Nephron (organoid): ENCODE results near the gene ZMYND8.

ENCODE experiments used
- H3K27ac Mint-ChIP-seq, 3 experiments: 2 replicates each; pipeline ENCODE4 v1.8.0; 2020; ENCODE audit warnings: mixed read lengths in 3 of 3, mild to moderate bottlenecking in 2 of 3, moderate library complexity in 1 of 3
- H3K27me3 Mint-ChIP-seq: 2 replicates; pipeline ENCODE4 v1.8.0; 2021; ENCODE audit warnings: low read depth, mild to moderate bottlenecking, moderate library complexity, mixed read lengths
- H3K36me3 Mint-ChIP-seq: 2 replicates; pipeline ENCODE4 v1.8.0; 2020; ENCODE audit warnings: low read depth, mixed read lengths
- H3K4me1 Mint-ChIP-seq: 2 replicates; pipeline ENCODE4 v1.8.0; 2020; ENCODE audit warnings: mixed read lengths
- H3K4me3 Mint-ChIP-seq, 3 experiments: 2 replicates each; pipeline ENCODE4 v1.8.0; 2020; ENCODE audit warnings: mild to moderate bottlenecking in 3 of 3, mixed read lengths in 3 of 3, moderate library complexity in 2 of 3
- H3K9me3 Mint-ChIP-seq: 2 replicates; pipeline ENCODE4 v1.8.0; 2020; ENCODE audit warnings: mixed read lengths
- TF ChIP-seq, protein P1 (sequence below), 3 experiments: fragments of 200-600 bp; sonication (generic); IDR thresholded peaks; one replicate each; pipeline ENCODE4 v1.5.0; 2021; ENCODE audit warnings: antibody characterized with exemption in 3 of 3; ENCODE audit not compliant: unreplicated experiment in 3 of 3

The ZMYND8 gene

DNA sequence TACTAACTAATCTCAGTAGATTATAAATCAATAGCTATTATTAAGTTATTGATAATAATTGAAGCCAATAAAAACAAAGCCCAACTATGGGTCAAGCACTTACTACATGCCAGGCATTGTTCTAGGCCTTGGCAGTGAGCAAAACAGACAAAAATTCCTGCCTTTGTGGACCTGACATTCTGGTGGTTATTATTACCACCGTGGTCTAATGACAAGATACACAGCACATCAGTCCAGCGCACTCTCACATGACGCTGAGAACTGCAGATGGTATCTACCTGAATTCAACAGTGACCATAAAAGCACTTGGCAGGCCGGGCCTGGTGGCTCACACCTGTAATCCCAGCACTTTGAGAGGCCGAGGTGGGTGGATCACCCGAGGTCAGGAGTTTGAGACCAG lies 121.4 kb downstream of the ZMYND8 start:
- TF ChIP-seq, protein P1, sequence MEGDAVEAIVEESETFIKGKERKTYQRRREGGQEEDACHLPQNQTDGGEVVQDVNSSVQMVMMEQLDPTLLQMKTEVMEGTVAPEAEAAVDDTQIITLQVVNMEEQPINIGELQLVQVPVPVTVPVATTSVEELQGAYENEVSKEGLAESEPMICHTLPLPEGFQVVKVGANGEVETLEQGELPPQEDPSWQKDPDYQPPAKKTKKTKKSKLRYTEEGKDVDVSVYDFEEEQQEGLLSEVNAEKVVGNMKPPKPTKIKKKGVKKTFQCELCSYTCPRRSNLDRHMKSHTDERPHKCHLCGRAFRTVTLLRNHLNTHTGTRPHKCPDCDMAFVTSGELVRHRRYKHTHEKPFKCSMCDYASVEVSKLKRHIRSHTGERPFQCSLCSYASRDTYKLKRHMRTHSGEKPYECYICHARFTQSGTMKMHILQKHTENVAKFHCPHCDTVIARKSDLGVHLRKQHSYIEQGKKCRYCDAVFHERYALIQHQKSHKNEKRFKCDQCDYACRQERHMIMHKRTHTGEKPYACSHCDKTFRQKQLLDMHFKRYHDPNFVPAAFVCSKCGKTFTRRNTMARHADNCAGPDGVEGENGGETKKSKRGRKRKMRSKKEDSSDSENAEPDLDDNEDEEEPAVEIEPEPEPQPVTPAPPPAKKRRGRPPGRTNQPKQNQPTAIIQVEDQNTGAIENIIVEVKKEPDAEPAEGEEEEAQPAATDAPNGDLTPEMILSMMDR (IDR thresholded peaks at IDR 0.05; ENCODE audit: unreplicated experiment in 3 of 3): no peak
- H3K27ac Mint-ChIP-seq: no peak overlapping the region
- H3K9me3 Mint-ChIP-seq: no peaks in the 10 kb centered on the region
- H3K36me3 Mint-ChIP-seq: peaks cover 74% of the 10 kb centered on the region
- H3K27me3 Mint-ChIP-seq: no peaks in the 10 kb centered on the region
- peaks cover 8% of the 10 kb centered on the region for H3K4me1 Mint-ChIP-seq
- no peak overlapping the region for H3K4me3 Mint-ChIP-seq

DNA sequence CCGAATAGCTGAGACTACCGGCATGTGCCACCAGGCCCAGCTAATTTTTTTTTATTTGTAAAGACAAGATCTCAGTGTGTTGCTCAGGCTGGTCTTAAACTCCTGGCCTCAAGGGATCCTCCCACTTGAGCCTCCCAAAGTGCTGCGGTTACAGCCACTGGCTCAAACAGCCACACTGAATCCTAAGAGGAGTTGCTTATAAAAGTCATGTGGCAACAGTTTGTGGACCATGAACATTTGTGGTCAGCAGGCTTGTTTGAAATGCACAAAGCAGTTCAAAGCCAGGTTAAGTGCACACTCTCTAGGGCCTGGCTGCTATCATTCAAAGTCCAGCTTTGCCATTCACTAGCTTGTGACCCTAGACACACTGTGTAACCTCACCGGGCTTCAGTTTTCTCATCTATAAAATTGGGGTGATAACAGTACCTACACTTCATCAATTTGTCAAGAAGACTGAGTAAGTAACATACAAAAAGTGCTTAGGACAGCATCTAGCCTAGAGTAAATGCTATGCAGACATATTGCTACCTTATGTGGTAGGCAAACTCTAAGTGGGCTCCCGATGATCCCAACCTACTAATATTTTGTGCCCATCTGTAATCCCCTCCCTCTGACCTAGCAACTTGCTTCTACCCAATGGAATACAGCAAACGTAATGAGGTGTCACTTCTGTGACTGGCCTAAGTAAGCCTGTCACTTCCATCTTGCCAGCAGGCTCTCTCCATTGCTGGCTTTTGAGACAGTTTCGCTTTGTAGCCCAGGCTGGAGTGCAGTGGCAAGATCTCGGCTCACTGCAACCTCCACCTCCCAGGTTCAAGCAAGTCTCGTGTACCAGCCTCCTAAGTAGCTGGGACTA lies 122.9 kb downstream of the ZMYND8 start:
- H3K4me1 Mint-ChIP-seq: peaks cover 8% of the 10 kb centered on the region
- peaks cover 74% of the 10 kb centered on the region for H3K36me3 Mint-ChIP-seq
- peak overlapping the region in 2 of 3 experiments; percentile 41 to 43 for H3K27ac Mint-ChIP-seq
- H3K9me3 Mint-ChIP-seq: no peaks in the 10 kb centered on the region
- H3K4me3 Mint-ChIP-seq: no peak overlapping the region
- no peaks in the 10 kb centered on the region for H3K27me3 Mint-ChIP-seq
- TF ChIP-seq, protein P1 (IDR thresholded peaks at IDR 0.05; ENCODE audit: unreplicated experiment in 3 of 3): no peak

DNA sequence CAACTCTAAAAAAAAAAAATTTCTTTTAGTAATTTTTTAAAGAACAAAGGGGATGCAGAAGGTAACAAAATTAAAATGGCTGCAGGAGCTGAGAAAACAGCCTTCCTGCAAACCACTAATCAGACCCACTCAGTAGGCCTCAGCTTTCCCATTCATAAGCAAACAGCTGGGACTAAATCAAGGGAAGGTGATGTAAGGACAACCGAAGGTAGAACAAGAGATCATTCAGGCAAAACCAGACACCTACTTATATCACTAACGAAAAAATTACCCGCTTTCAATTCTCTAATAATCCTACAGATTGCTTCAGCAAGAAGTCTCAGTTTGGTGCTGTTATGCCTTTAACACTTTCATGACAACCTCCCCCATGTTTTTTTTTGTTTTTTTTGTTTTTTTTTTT lies 124.0 kb downstream of the ZMYND8 start:
- H3K4me1 Mint-ChIP-seq: peaks cover 8% of the 10 kb centered on the region
- no peak overlapping the region for H3K27ac Mint-ChIP-seq
- no peaks in the 10 kb centered on the region for H3K27me3 Mint-ChIP-seq
- H3K9me3 Mint-ChIP-seq: no peaks in the 10 kb centered on the region
- TF ChIP-seq, protein P1 (IDR thresholded peaks at IDR 0.05; ENCODE audit: unreplicated experiment in 3 of 3): no peak
- H3K4me3 Mint-ChIP-seq: no peak overlapping the region
- H3K36me3 Mint-ChIP-seq: peaks cover 69% of the 10 kb centered on the region

DNA sequence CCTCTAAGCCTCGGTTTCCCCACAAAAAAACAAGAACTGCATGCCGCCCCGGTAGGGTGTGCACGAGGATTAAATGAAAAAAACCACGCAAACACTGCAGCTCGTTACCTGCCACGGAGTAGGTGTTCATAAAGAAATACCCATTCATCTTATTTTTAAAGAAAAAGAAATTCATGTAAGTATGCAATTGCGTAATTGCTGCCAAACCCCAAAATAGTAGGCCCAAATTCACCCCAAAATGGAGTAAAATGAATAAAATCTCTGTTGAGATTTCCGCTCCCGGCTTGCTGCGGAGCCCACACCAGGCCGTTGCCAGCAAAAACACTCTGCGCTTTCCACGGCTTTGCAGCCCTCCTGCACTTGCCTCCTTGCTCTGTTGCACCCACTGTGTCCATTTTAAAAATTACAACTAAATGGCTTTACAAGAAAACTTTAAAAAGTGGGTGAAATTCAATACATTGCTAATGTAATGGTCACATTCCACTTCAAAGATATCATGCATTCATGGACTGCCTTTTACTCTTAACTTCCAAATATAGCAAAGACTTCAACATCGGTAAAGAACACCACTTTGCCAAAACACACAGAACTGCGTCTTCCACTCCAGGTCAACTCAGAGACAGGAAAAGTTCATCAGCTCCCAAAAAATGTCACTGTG lies 125.0 kb downstream of the ZMYND8 start:
- peaks cover 68% of the 10 kb centered on the region for H3K36me3 Mint-ChIP-seq
- TF ChIP-seq, protein P1 (IDR thresholded peaks at IDR 0.05; ENCODE audit: unreplicated experiment in 3 of 3): peak in 1 of 3 experiments; percentile 11
- H3K4me1 Mint-ChIP-seq: peaks cover 8% of the 10 kb centered on the region
- H3K9me3 Mint-ChIP-seq: no peaks in the 10 kb centered on the region
- H3K27ac Mint-ChIP-seq: peak overlapping the region; percentile 66 to 96 (median 95)
- no peaks in the 10 kb centered on the region for H3K27me3 Mint-ChIP-seq
- H3K4me3 Mint-ChIP-seq: no peak overlapping the region

DNA sequence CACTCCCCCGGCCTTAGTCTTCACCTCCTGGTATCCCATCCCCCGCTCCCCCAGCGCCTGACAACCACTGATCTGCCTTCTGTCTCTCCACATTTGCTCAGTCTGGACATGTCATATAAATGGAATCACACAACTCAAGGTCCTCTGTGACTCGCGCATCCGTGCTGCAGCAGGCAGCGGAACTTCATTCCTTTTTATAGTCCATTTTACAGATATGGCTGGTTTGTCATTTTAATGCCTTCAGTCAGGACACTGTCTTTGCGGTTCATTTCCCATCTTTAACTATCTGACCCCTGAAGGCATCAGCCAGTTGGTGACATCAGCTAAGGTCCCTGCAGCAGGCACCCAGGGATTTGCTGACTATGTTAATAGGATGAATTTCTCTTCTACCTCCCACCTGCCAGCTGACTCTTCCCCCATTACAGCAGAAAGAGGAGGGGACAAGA lies 125.7 kb downstream of the ZMYND8 start:
- Mint-ChIP-seq H3K9me3 (no peaks in the 10 kb centered on the region), H3K4me3 (no peak overlapping the region), H3K36me3 (peaks cover 68% of the 10 kb centered on the region), H3K27ac (peak overlapping the region in 1 of 3 experiments; percentile 96), H3K4me1 (peaks cover 8% of the 10 kb centered on the region), H3K27me3 (no peaks in the 10 kb centered on the region)
- TF ChIP-seq, protein P1 (IDR thresholded peaks at IDR 0.05; ENCODE audit: unreplicated experiment in 3 of 3): no peak
